Omental fat pad (tissue), 4 donors: ENCODE data around the gene ATAD3A. TPM values are rescaled to one million over a fixed set of nuclear protein-coding genes. Genes with fewer than 3 reads are reported as not detected.
"Not testable (repeated sequence)": the region's sequence is repeated elsewhere in the genome, so short reads cannot be mapped to it uniquely, and the experiment has no call there.

ENCODE experiments used
- ATAC-seq: fragments of 150-250 bp; one replicate; pipeline ENCODE4 v1.9.1; 2016; ENCODE audit warnings: mild to moderate bottlenecking, moderate library complexity; ENCODE audit not compliant: low FRiP score
- DNase-seq: peaks from one replicate; pipeline ENCODE4 v3.0.0-alpha.2; 2019; ENCODE audit warnings: low spot score
- CTCF ChIP-seq, 3 donors: fragments of 450-650 bp; IDR thresholded peaks; one replicate each; pipeline ENCODE4 v1.5.1; 2016 to 2017; ENCODE audit warnings: antibody characterized with exemption in 3 of 3, mild to moderate bottlenecking in 3 of 3, moderate library complexity in 2 of 3
- total RNA-seq, 4 donors: library from RNA; depleted of rRNA; stranded (reverse); fragments of >200 nt; gene quantifications; one replicate each; pipeline ENCODE4 v1.1.0, GENCODE V29; 2016

Gene ATAD3A
- total RNA-seq, 4 donors from 2014 or later, result 17.3 to 38.5 (median 20.7) TPM

- no peak for DNase-seq
- ATAC-seq, result no peak
- no peak for TF ChIP-seq CTCF (IDR thresholded peaks at IDR 0.05)
Observed at GRCh38 chr1:1489231-1489630, 22.7 kb upstream of the ATAD3A start.

GRCh38 chr1:1489861-1490260 is 22.1 kb upstream of the ATAD3A start:
- DNase-seq (no peak), ATAC-seq (no peak)
- no peak for TF ChIP-seq CTCF (IDR thresholded peaks at IDR 0.05)

DNA sequence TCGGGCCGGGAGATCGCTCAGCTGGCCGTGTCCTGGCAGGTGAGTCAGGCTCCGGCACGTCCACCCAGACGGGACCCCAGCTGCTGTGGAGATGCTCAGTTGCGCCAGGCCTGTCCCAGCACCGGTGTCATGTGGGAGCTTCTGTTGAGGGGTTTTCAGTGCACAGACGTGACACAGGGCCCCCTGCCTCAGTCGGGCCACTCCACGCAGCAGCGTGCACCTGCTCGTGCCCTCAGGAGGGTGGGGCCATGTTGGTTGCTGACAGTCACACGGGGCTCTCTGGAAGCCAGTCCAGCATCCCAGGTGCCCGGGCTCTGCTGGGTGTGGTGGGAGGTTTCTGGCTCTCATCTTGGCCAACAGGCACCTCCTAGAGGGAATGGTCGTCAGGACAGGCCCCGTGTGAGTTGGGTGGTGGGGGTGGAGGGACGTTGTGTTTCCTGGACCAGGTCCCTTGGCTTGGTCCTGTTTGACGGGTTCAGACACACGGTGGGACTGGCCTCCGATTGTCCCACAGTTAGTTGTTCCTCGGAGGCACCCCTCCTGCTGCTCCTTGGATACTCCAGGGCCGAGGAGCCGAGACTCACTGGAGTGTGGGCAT is 21.2 kb upstream of the ATAD3A start:
- ATAC-seq, result no peak
- no peak for TF ChIP-seq CTCF (IDR thresholded peaks at IDR 0.05)
- no peak for DNase-seq

GRCh38 chr1:1491601-1492000 is 20.4 kb upstream of the ATAD3A start:
- no peak for DNase-seq
- no peak for ATAC-seq
- TF ChIP-seq CTCF (IDR thresholded peaks at IDR 0.05), result no peak

DNA sequence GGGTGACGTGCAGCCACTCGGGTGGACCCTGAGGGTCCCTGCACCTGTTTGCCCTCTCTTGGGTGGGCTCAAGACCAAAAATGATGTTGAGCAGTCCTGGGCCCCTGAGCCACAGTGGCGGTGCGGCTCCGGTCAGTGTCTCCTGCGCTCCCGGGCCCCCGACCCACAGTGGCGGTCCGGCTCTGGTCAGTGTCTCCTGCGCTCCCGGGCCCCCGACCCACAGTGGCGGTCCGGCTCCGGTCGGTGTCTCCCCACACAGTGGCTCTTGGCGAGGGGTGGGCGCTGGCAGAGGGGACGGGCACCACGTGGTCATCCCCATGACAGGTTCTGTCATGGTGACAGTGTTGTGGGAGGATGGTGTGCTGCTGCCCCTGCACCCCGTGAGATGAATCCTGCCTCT is 17.7 kb upstream of the ATAD3A start:
- not testable (repeated sequence) for DNase-seq, ATAC-seq

DNA sequence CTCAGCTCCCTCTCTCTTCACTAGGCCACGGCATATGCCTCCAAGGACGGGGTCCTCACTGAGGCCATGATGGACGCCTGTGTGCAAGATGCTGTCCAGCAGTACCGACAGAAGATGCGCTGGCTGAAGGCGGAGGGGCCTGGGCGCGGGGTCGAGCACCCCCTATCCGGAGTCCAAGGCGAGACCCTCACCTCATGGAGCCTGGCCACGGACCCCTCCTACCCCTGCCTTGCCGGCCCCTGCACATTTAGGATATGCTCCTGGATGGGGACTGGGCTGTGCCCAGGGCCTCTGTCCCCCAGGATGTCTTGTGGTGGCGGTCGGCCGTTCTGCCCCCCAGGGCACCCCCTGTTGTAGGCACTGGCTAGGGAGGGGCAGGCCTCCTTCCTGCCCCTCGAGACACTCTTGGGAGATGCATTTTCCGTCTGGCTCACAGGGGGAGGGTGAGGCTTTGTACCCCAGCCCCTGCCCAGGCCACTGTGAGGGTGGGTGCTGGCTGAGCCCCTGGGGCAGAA is 16.4 kb upstream of the ATAD3A start:
- ATAC-seq, result peak; percentile 52

DNA sequence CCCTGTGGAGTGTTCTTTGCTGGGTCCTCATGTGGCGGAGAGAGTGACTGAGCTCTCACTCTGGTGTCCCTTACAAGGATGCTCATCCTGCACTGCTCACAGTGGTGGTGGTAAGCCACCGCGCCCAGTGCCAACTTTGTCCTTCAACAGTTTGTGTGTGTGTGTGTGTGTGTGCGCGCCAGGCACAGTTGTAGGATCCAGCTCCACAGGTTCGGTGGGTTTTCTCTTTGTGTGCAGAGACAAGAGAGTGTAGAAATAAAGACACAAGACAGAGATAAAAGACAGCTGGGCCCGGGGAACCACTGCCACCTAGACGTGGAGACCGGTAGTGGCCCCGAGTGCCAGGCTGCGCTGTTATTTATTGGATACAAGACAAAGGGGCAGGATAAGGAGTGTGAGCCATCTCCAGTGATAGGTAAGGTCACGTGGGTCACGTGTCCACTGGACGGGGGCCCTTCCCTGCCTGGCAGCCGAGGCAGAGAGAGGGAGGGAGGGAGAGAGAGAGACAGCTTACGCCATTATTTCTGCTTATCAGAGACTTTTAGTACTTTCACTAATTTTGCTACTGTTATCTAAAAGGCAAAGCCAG is 7.1 kb upstream of the ATAD3A start:
- peak in 1 of 3 donors; percentile 57 for TF ChIP-seq CTCF (IDR thresholded peaks at IDR 0.05)
- peak; percentile 43 for ATAC-seq
- peak; percentile 57 for DNase-seq

More for the DNA sequence above, 16.4 kb upstream of the ATAD3A start:
- DNase-seq, result not testable (repeated sequence)

- not testable (repeated sequence) for DNase-seq
- ATAC-seq, result peak; percentile 42
Observed at GRCh38 chr1:1505366-1505798, 6.6 kb upstream of the ATAD3A start.

- DNase-seq, ATAC-seq: not testable (repeated sequence)
Observed at GRCh38 chr1:1505801-1506200, 6.2 kb upstream of the ATAD3A start.
